HG03060 (cell line): ENCODE measurements around the gene ZBP1.

Experiments used
- ATAC-seq: cut with Tn5 transposase; IDR thresholded peaks from one replicate; pipeline ENCODE4 v1.9.1; 2021; ENCODE audit warnings: low read depth, moderate number of reproducible peaks; ENCODE audit not compliant: unreplicated experiment

ZBP1 gene

DNA sequence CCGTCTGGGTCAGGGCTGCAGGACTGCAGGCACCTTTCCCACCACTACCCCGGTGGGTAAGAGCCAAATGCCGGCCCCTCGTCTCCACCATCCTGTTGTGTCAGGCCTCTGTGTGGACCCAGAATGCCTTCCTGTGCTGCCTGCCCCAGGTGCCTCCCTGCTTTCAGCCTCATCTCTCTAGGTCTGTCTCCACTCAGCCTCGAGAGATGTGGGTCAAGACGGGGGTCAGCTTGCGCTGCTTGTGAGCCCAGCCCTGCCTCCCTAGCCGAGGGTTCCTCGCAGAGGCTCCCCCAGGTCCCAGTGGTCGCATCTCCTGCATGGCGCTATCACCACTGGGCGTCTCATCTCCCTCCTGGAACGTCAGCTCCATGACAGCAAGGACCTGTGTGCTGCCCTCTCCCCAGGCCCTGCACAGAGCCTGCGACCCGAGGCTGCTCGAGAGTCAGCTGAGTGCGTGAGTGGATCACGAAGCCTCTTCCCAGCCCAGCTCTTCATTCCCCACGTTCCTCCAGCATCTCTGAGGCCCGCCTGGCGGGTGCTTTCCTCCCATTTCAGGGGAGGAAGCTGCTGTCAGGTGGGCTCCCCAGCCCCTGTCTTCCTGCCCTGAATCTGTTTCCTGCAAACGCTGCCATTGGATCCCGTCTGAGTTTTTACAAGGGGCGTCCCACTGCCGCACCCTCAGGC lies 38.7 kb upstream of the ZBP1 start:
- no peak for ATAC-seq

- ATAC-seq, result no peak
These were observed 38.2 kb upstream of the ZBP1 start for GRCh38 chr20:57658447-57658832.

DNA sequence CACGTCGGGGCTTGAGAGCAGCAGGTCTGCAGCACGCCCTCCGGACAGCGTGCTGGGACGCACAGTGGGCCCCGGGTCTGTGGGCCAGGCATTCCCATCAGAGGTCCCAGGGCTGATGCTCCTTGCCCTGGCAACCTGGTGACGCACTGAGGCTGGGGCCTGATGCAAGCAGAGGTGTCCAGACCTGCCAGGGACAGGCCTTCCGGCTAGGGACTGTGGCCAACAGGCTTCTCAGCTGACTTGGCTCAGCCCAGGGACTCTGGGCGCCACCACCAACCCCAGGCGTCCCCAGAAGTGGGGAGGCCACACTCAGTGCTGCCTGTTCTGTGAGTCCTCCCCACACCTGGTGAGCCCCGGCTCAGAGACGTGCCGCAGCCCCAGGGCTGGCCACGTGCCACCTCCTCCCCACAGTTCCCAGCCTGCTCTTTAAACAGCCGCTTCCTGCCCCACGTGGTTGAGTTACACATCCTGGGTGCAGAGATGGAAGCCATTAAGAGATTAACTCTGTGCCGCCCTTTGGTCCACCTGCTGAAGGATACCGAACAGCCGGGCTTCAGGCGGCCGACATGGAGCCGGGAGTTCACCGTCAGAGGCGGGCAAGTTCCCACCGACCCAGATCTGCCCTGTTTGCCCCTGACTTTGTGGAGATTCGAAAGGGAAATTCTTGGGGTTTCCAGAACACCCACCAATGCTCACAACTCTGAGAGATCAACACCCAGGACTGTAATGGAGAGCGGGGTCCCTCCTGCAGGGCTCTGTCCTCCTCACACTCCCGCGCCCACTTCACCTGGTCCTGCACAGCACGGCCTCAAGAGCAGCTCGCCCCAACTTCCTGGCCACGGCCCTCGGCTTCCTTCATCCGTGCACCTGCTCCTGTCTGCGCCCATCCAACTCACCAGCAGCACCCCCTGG lies 37.6 kb upstream of the ZBP1 start:
- no peak for ATAC-seq

- ATAC-seq, result no peak
These were observed 36.8 kb upstream of the ZBP1 start for GRCh38 chr20:57656821-57657534.

- no peak for ATAC-seq
These were observed 36.1 kb upstream of the ZBP1 start for GRCh38 chr20:57656252-57656820.

DNA sequence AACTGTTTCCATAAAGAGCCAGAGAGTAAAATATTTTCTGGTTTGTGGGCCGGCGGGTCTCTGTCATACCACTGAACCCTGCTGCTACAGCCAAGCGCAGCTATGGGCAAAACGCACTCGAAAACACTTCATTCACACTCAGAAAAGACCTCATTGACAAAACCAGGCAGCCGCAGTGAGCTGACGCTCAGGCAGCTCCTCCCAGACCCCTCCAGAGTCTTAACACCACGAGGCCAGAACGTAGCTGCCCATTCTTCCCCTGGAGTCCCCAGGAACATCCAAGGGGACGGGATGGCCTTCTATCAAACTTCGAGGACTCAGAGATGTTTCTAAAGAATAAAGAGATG lies 35.6 kb upstream of the ZBP1 start:
- no peak for ATAC-seq

GRCh38 chr20:57654998-57655808 lies 35.0 kb upstream of the ZBP1 start:
- ATAC-seq, result no peak

DNA sequence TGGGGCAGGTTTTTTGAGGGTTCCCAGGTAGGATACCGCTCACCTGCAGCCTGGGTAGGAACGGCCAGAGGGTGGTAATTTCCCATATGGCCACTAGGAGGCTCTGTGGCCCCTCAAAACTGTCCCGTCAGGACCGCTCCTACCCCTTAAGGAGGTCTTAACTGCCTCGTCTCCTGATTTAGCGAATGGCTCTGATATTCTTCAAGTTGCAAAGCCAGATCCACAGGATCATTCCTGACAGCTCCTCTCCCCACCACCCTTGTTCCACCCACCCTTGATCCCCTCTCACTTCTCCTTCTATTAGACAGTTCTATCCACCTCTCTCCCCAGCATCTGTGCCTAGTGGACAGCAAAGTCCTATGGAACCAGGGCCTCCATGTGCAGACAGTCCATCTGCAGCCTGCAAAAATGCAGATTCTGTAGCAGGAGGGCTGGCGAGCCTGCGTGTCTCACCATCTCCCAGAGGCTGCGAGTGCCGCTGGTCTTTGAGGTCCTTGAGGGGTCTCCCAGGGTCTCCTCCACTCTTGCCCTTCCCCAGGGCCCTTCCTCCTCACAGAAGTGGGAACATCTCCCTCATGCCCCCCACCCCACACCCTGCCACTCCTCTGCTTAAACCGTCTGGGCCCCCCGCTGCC lies 34.3 kb upstream of the ZBP1 start:
- ATAC-seq, result no peak

GRCh38 chr20:57653910-57654309 lies 33.7 kb upstream of the ZBP1 start:
- ATAC-seq, result no peak

- no peak for ATAC-seq
These were observed 33.3 kb upstream of the ZBP1 start for GRCh38 chr20:57653546-57653900.

DNA sequence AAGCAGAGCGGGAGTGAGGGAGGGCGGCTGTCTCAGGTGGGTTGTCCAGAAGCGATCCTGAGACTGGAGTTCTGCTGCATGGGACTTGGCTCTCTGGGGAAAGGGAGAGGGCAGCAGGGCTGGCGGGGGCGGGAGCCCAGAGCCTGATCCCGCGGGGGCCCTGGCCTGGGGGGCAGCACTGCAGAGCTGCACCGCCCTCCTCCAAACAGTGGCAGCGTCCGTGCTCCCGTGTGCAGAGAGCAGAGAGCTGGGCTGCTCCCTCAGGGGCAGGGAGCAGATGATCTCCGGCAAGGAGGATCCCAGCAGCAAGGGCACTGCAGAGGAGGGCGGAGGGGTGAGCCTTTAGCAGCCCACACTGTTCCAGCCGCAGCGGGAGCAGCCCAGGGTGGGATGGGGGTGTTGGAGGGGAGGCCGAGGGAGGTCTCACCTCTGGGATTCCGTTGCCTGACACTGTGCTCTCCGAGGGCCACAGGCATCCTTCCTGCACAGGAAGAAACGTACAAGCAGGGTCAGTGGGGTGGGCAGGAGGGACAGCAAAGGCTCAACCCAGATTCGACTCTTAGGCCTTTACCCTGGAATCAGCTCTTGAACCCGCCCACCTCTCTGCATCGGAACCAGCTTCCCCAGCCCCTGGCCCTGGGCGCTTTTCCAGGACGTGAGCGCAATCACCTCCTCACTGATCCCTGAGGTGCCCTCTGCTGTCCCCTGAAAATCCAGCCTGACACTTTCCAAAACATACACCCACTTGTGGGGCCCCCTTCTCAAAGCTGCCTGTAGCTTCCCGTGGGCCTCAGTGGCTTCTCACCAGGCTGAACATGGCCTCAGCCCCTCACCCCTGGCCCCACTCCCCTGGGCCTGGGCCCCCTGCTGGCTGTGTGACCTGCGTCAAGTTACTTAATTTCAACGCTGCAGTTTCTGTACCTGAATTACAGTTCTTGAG lies 32.6 kb upstream of the ZBP1 start:
- ATAC-seq, result no peak

GRCh38 chr20:57651881-57652605 lies 31.8 kb upstream of the ZBP1 start:
- ATAC-seq, result no peak

GRCh38 chr20:57650756-57651483 lies 30.7 kb upstream of the ZBP1 start:
- ATAC-seq, result no peak

DNA sequence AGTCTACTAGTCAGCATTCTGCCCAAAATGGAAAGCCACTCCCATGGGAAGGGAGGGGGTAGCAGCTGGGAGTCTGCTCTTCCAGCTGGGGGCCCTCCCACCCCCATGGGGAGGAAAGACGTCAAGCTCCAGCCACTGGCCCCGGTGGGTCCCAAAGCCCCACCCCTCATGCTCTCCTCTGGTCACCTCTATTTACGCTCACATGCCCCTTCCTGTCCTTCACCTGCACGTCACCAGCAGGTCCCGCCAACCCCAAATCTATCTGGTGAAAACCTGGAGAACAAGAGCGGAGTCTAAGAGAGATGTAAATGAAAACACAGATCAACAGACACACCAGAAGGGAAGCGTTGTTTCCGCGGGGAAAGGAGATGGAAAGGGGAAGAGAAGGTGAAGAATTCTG lies 30.0 kb upstream of the ZBP1 start:
- ATAC-seq, result no peak

DNA sequence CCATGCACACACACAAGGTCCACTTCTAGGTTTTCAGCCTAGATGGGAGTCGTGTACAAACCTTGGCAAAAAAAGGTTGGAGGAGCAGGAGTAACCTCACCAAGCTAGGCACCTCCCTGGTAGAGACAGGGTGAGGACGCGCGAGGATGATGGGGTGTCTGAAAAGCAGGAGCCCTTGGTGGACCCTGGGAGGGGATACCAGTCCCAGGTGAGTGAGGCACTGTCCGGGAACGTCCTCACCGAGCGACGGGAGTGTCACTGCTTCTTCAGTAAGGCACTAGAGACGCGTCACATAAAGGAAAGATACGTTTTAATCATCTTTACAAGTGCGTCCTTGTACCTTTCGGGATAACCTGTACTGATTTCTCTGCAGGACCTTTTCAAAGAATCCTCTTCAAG lies 29.4 kb upstream of the ZBP1 start:
- no peak for ATAC-seq

DNA sequence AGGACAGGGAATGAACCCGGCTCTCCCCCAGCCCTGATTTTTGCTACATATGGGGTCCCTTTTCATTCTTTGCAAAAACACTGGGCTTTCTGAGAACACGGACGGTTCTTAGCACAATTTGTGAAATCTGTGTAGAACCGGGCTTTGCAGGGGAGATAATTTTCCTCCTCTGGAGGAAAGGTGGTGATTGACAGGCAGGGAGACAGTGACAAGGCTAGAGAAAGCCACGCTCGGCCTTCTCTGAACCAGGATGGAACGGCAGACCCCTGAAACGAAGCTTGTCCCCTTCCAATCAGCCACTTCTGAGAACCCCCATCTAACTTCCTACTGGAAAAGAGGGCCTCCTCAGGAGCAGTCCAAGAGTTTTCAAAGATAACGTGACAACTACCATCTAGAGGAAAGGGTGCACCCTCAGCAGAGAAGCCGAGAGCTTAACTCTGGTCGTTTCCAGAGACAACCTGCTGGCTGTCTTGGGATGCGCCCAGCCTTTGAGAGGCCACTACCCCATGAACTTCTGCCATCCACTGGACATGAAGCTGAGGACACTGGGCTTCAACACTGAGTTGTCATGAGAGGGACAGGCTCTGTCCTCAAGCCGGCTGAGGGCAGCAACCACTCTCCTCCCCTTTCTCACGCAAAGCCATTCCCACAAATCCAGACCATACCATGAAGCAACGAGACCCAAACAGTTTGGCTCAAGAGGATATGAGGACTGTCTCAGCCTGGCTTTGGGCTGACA lies 28.8 kb upstream of the ZBP1 start:
- ATAC-seq, result no peak
